SK-N-MC (cell line): ENCODE results near the gene ADAMTS6.

Source experiments
- EZH2 ChIP-seq: fragments of 200-600 bp; sonication (generic); IDR thresholded peaks from one replicate; pipeline ENCODE4 v1.6.1; 2017; ENCODE audit warnings: antibody characterized with exemption
- POLR2AphosphoS5 ChIP-seq: IDR thresholded peaks from 2 replicates; pipeline ENCODE4 v1.6.1; 2012; ENCODE audit warnings: mild to moderate bottlenecking, low read depth, low read length, borderline replicate concordance

DNA sequence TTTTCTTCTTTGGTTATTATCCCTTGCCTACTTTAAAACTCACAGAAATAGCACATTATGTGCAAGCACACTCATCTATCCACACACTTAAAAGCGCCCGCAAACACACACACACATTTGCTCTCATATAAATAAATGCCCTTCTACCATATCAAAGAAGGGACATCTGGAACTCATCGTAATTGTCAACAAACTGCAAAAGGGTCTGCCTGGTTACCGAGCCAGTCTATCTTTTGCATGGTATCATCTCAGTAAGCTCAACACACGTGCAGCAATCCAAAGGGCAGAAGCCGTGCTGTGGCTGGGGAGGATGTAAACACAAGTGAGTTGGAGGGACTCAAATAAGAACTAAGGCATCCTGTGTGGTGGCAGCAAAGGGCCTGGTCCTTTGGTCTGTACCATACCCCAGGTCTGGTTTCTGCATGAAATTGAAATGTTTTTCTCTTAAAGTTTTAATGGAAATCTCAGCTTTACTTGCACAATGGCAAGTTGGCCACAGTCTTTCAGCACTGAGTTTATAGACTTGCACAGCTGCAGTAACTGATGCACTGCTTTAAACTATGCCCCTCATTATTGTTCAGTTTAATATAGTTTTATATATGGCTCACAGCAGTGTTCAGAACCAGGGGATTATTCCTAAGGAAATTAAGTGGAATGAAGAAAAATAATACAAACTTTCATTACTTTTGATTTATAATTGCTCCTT, 331.0 kb downstream of the ADAMTS6 start:
- TF ChIP-seq EZH2, result no peak
- TF ChIP-seq POLR2AphosphoS5, result no peak
